ENCODE data around the gene CDH4.

- TF ChIP-seq CTCF (IDR thresholded peaks at IDR 0.05; ENCODE audit: control extremely low read depth in 1 of 3, insufficient read depth in 1 of 3, low read depth in 1 of 3, low read length in 3 of 3), result no peak
- TF ChIP-seq ATF3 (IDR thresholded peaks at IDR 0.05; ENCODE audit: insufficient read depth, low read depth, low read length), result no peak
- no peak for TF ChIP-seq MAX (IDR thresholded peaks at IDR 0.05)
- no peak for TF ChIP-seq CHD2 (IDR thresholded peaks at IDR 0.05; ENCODE audit: low read length)
- no peak for TF ChIP-seq EP300 (IDR thresholded peaks at IDR 0.05; ENCODE audit: borderline replicate concordance in 1 of 2, low read depth in 2 of 2, low read length in 2 of 2)
- TF ChIP-seq POLR2A (IDR thresholded peaks at IDR 0.05; ENCODE audit: control extremely low read depth in 1 of 2, low read depth in 2 of 2, low read length in 2 of 2), result no peak
- no peak for TF ChIP-seq EZH2 (IDR thresholded peaks at IDR 0.05; ENCODE audit: low read depth, low read length, severe bottlenecking)
- TF ChIP-seq BACH1 (IDR thresholded peaks at IDR 0.05; ENCODE audit: low read length), result no peak
- no peak for TF ChIP-seq BRCA1 (IDR thresholded peaks at IDR 0.05; ENCODE audit: low read depth, low read length)
- no peak for TF ChIP-seq SP2 (IDR thresholded peaks at IDR 0.05; ENCODE audit: low read length)
- TF ChIP-seq POLR2AphosphoS5 (IDR thresholded peaks at IDR 0.05; ENCODE audit: low read depth, low read length), result no peak
- no peak for TF ChIP-seq CEBPB (IDR thresholded peaks at IDR 0.05; ENCODE audit: low read depth, low read length)
- TF ChIP-seq TAF1 (IDR thresholded peaks at IDR 0.05; ENCODE audit: low read depth, low read length), result no peak
These were observed 4.8 kb downstream of the CDH4 start for GRCh38 chr20:61256824-61257223.

Data from H1 (cell line).